OCI-LY7 (cell line): ENCODE data around the gene OR1E1. TPM values are rescaled to one million over a fixed set of nuclear protein-coding genes. Genes with fewer than 3 reads are reported as not detected.
"Not testable (repeated sequence)": the region's sequence is repeated elsewhere in the genome, so short reads cannot be mapped to it uniquely, and the experiment has no call there.

Experiments
- BruUV-seq: library from RNA; stranded (reverse); fragments of 400-500 nt; replicated peaks from 2 replicates; lab custom pipeline; 2021; lab: Mats Ljungman, UMichigan
- CTCF ChIA-PET: fragments of 300-600 bp; sonication (Branson Sonifier 250); formaldehyde crosslinking; loops from one replicate; lab custom pipeline; 2022; ENCODE audit warnings: antibody characterized with exemption; ENCODE audit not compliant: unreplicated experiment; lab: Charles Lee
- POLR2A ChIA-PET: fragments of 300-600 bp; sonication (Branson Sonifier 250); formaldehyde crosslinking; loops from one replicate; lab custom pipeline; 2022; ENCODE audit warnings: antibody characterized with exemption; lab: Charles Lee
- DNase-seq: peaks from one replicate; pipeline ENCODE4 v3.0.0-alpha.2; 2015; ENCODE audit warnings: low spot score
- H2AFZ ChIP-seq: fragments of 200-600 bp; sonication (generic), shearing (Covaris generic); 2 replicates; pipeline ENCODE4 v1.6.1; 2014; ENCODE audit warnings: mild to moderate bottlenecking, antibody characterized with exemption, low read length, moderate library complexity
- H3K27ac ChIP-seq: fragments of 200-600 bp; sonication (generic); 2 replicates; pipeline ENCODE4 v1.5.1; 2014; ENCODE audit warnings: mixed run types, low read depth, mild to moderate bottlenecking, moderate library complexity, low read length, inconsistent platforms; ENCODE audit not compliant: poor library complexity, severe bottlenecking
- H3K36me3 ChIP-seq: fragments of 200-600 bp; sonication (generic); 2 replicates; pipeline ENCODE4 v1.6.1; 2014; ENCODE audit warnings: mild to moderate bottlenecking, antibody characterized with exemption, low read length, moderate library complexity, mixed read lengths; ENCODE audit not compliant: insufficient read depth
- H3K4me1 ChIP-seq: fragments of 200-600 bp; sonication (generic); 2 replicates; pipeline ENCODE4 v1.5.1; 2014; ENCODE audit warnings: mild to moderate bottlenecking, low read length; ENCODE audit not compliant: insufficient read depth, poor library complexity, severe bottlenecking
- H3K4me2 ChIP-seq: fragments of 200-600 bp; sonication (generic); 2 replicates; pipeline ENCODE4 v1.6.1; 2014; ENCODE audit warnings: mild to moderate bottlenecking, low read length
- H3K4me3 ChIP-seq: fragments of 200-600 bp; sonication (generic); 2 replicates; pipeline ENCODE4 v1.5.1; 2014; ENCODE audit warnings: mild to moderate bottlenecking, low read depth, low read length; ENCODE audit not compliant: poor library complexity, severe bottlenecking
- H3K79me2 ChIP-seq: fragments of 200-600 bp; sonication (generic); 2 replicates; pipeline ENCODE4 v1.6.1; 2016; ENCODE audit warnings: low read depth, mild to moderate bottlenecking, low read length, moderate library complexity, mixed read lengths; ENCODE audit not compliant: insufficient read depth
- H3K9me2 ChIP-seq: fragments of 200-600 bp; sonication (generic); 2 replicates; pipeline ENCODE4 v1.6.1; 2016; ENCODE audit warnings: mild to moderate bottlenecking, low read length, mixed read lengths; ENCODE audit not compliant: insufficient read depth
- H3K9me3 ChIP-seq: fragments of 200-600 bp; sonication (generic); 2 replicates; pipeline ENCODE4 v1.6.1; 2014; ENCODE audit warnings: mild to moderate bottlenecking, mixed run types, low read length, mixed read lengths
- H4K20me1 ChIP-seq: fragments of 200-600 bp; sonication (generic); 2 replicates; pipeline ENCODE4 v1.6.1; 2014; ENCODE audit warnings: mild to moderate bottlenecking, antibody characterized with exemption, low read length, moderate library complexity, mixed read lengths; ENCODE audit not compliant: insufficient read depth
- CTCF ChIP-seq: fragments of 200-600 bp; sonication (generic); conservative IDR thresholded peaks from 2 replicates; pipeline ENCODE4 v1.5.1; 2014; ENCODE audit warnings: mild to moderate bottlenecking, antibody characterized with exemption, low read length, moderate library complexity, mixed read lengths
- EZH2phosphoT487 ChIP-seq: fragments of 200-600 bp; sonication (generic); IDR thresholded peaks from 2 replicates; pipeline ENCODE4 v1.6.1; 2018; ENCODE audit warnings: low read depth, borderline replicate concordance, mild to moderate bottlenecking, mixed run types, antibody characterized with exemption, low read length, moderate library complexity, mixed read lengths
- intact Hi-C: fragments of 100-400 bp; cut with micrococcal nuclease; formaldehyde crosslinking; loops from one replicate; pipeline ENCODE4 v1.10.0; 2022; ENCODE audit not compliant: unreplicated experiment
- total RNA-seq, 2 experiments: library from RNA; depleted of rRNA in 1 of 2; stranded (reverse); fragments of >200 nt in 1 of 2; shearing (Covaris generic) in 1 of 2; gene quantifications; 2 replicates each; pipeline ENCODE4 v1.2.3, GENCODE V29; 2014 to 2022

OR1E1 gene
- total RNA-seq, 2 experiments from 2014 or later, result not detected

- no TSS peak for BruUV-seq
- H3K9me2 ChIP-seq, result no peaks in the 10 kb centered on the region
- no peak for TF ChIP-seq CTCF
- no peak for TF ChIP-seq EZH2phosphoT487
- no peak overlapping the region for H3K4me2 ChIP-seq
- CTCF ChIA-PET, result no interaction called here
- no peaks in the 10 kb centered on the region for H3K4me1 ChIP-seq
- no peaks in the 10 kb centered on the region for H4K20me1 ChIP-seq
- POLR2A ChIA-PET, result no interaction called here
- no peak for DNase-seq
- H2AFZ ChIP-seq, result no peak overlapping the region
- no peak overlapping the region for H3K4me3 ChIP-seq
- H3K27ac ChIP-seq, result no peak overlapping the region
- H3K9me3 ChIP-seq, result no peaks in the 10 kb centered on the region
- H3K79me2 ChIP-seq, result no peaks in the 10 kb centered on the region
- intact Hi-C loops, result no loop called here
- H3K36me3 ChIP-seq, result no peaks in the 10 kb centered on the region
These were observed 20.0 kb upstream of the OR1E1 start for GRCh38 chr17:3418222-3418621.

GRCh38 chr17:3415610-3416009 lies 17.4 kb upstream of the OR1E1 start:
- no peak for DNase-seq
- Histone ChIP-seq H3K79me2 (no peaks in the 10 kb centered on the region), H3K4me3 (no peak overlapping the region), H3K9me3 (no peaks in the 10 kb centered on the region), H4K20me1 (no peaks in the 10 kb centered on the region), H3K36me3 (no peaks in the 10 kb centered on the region), H3K9me2 (no peaks in the 10 kb centered on the region), H3K27ac (no peak overlapping the region), H3K4me2 (no peak overlapping the region), H3K4me1 (no peaks in the 10 kb centered on the region), H2AFZ (no peak overlapping the region)
- ChIA-PET POLR2A (no interaction called here), CTCF (no interaction called here)
- BruUV-seq, result no TSS peak
- no peak for TF ChIP-seq EZH2phosphoT487
- no peak for TF ChIP-seq CTCF
- intact Hi-C loops, result no loop called here

GRCh38 chr17:3412216-3412615 lies 14.0 kb upstream of the OR1E1 start:
- H3K27ac ChIP-seq, DNase-seq, H3K9me3 ChIP-seq, H3K4me3 ChIP-seq, H3K9me2 ChIP-seq, H3K36me3 ChIP-seq, H3K4me1 ChIP-seq, intact Hi-C loops, H4K20me1 ChIP-seq, H3K4me2 ChIP-seq, H2AFZ ChIP-seq, BruUV-seq, H3K79me2 ChIP-seq, CTCF ChIA-PET: not testable (repeated sequence)
- POLR2A ChIA-PET, result interaction anchor here (0.6 kb wide), 1 partner anchor 37 kb away, joined by 3 read pairs; no protein-coding TSS in a partner anchor
